G401 (cell line): ENCODE measurements around the gene PDE6B. TPM values are rescaled to one million over a fixed set of nuclear protein-coding genes. Genes with fewer than 3 reads are reported as not detected.
"Not testable (repeated sequence)": the region's sequence is repeated elsewhere in the genome, so short reads cannot be mapped to it uniquely, and the experiment has no call there.

Experiments
- DNase-seq: peaks from one replicate; pipeline ENCODE4 v3.0.0-alpha.2; 2015; ENCODE audit warnings: low spot score
- in situ Hi-C: cut with HindIII; loops from 2 replicates; pipeline ENCODE4 v1.10.0; 2016; ENCODE audit warnings: low sequenced_read_pairs, mixed read lengths
- total RNA-seq: library from RNA; depleted of rRNA; stranded (reverse); fragments of >200 nt; shearing (Covaris generic); gene quantifications from 2 replicates; pipeline ENCODE4 v1.2.3, GENCODE V29; 2014

PDE6B gene
- total RNA-seq, 1 experiment from 2014 or later, result 1.0 TPM

- in situ Hi-C loops, result no loop called here
- DNase-seq, result no peak
Measured at GRCh38 chr4:688854-689681, 63.7 kb downstream of the PDE6B start, which contains the start of gene SLC49A3. SLC49A3 (minus strand) TSS chr4:689151; CDS start chr4:689127, 24 bp downstream.

DNA sequence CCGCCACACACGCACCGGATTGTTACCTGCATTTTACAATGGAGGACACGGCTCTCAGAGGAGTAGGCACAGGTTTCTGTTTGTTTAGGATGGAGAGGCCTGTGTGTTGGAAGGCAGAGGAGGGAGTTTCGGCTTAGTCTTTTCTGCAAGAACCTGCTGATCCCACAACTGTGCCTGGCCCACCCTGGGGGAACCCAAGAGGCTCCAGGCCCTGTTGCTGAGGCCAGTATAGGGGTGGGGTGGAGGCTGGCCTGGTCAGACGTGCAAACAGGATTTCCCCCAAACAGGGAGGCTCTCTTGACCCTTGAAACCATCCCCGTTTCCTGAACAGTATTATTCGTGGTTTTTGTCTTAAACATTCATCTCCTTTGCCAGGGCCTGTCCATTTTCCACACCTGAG is 64.3 kb downstream of the PDE6B start:
- in situ Hi-C loops, result no loop called here
- DNase-seq, result no peak

DNA sequence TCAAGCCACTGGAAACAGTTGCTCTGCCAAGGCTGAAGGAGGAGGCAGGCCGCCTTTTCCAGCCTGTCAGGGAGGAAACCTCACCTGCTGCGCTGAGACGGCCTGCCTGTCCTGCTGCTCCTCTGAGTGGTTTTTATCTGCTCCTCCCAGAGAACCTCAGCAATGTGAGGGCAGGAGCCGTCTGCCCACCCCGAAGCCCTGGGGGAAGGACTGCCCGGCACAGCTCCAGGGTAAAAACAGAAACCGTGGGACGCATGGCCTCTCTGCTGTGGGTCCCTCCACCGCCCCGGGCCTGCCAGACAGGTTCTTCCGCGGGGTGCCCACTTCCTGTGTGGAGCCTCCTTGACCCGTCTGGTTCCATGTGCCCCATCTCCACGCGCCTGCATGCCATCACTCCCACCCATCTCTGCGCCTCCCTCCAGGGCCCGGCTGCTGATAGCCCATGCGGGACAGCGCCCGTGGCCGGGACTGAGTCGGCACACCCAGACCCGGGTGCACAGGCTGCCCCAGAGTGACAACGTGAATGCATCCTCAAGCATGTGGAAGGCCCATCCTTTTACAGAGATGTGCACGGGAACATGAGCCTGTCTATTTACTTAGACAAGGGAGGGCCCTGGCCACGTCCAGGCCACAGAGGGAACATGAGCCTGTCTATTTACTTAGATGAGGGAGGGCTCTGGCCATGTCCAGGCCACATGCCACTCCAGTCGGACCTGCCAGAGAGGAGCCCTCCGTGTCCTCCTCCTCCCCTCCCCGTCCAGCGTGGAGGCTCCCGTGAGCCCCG is 67.6 kb downstream of the PDE6B start:
- in situ Hi-C loops, result no loop called here
- DNase-seq, result no peak

GRCh38 chr4:694341-694940 is 69.1 kb downstream of the PDE6B start:
- DNase-seq, in situ Hi-C loops: not testable (repeated sequence)

DNA sequence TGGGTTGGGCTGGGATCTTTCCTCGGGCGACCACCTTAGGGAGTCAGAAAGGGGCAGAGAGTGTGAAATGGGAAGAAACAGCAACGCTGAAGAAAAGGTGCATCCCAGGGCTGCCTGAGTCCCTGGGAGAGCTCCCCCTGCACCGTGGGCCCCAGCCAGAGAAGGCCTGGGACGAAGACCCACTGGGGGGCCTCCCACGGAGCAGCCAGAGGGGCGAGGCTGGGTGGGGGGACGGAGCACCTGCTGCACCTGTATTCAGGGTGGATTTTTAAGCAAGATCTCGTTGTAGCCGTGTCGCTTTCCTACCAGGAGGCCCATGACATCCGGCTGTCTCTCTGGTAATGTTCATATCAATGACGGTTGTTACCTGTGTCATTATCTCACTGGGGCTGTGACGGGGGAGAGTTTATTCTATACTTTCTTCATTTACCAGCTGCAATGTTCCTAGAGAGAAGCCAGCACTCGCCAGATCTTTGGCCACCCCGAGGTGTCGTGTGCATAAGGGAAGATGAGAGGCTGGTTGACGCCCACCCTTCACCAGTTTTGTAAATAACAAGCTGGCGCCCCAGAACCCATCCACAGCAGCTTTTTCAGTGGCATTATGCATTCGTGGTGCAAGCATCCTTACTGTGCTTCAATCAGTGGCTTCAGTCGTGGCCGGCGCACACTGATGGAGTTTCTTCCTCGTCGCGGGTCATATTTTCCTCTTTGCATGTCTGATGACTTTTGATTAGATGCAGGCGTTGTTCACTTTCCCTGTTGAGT is 74.6 kb downstream of the PDE6B start:
- DNase-seq, result no peak
- in situ Hi-C loops, result no loop called here

- DNase-seq, result no peak
- in situ Hi-C loops, result no loop called here
Measured at GRCh38 chr4:700587-701264, 75.4 kb downstream of the PDE6B start.

DNA sequence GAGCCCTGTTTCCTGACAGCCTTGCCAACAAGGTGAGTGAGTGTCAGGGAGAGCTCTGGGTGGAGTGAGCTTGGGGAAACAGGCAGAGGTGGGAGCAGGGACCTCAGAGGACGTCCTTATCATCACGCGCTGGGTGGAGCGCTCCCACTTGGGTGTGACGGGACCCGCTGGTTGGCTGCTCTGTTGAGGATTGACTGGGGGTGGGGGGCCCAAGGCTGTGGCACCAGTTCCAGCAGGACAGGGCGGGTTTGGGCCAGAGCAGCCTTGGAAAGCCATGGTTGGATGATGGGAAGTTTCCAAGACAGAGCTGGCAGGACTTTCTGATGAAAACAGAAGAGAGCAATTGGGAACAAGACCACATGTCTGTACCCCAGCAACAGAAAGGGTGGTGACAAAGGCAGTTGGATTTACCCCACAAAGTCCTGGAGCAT is 77.3 kb downstream of the PDE6B start:
- DNase-seq, result no peak
- in situ Hi-C loops, result no loop called here

- in situ Hi-C loops, result no loop called here
- DNase-seq, result no peak
Measured at GRCh38 chr4:703336-704197, 78.2 kb downstream of the PDE6B start.

DNA sequence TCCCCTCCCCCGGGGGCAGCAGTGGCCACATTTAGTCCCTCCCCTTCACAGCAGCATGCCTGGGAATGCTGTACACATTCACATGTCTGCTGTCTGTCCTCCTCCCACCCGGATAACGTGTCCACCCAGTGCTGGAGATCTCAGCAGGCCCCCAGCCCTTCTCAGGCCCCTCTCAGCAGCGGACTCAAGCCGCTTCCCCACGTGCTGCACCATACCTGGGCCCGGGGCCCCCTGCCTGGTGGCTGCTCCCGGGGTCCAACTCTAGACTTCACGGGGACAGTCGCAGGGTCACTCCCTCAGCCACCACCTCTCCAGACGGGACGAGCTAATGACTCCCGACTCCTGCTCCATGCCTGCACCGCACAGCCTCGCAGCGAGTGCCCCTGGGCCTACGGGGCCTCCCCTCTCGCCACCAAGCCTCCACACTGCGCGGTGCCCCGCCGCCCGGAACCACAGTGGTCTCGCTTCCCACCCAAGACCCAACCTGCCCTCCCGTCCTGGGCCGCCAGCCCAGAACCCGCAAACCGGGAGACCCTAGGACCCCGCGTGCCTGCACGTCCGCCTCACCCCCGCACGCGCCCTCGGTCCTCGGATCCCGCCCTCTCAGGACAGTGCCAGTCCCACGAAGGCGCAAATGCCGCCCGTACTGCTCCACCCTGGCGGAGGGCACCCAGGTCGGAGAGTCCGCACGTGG is 79.0 kb downstream of the PDE6B start:
- no peak for DNase-seq
- in situ Hi-C loops, result no loop called here

DNA sequence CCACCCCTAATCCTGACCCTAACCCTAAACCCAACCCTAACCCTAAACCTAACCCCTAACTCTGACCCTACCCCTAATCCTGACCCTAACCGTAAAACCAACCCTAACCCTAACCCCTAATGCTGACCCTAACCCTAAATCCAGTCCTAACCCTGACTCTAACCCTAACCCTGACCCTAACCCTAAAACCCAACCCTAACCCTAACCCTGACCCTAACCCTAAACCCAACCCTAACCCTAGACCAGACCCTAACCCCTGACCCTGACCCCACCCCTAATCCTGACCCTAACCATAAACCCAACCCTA is 79.6 kb downstream of the PDE6B start:
- no peak for DNase-seq
- in situ Hi-C loops, result no loop called here

DNA sequence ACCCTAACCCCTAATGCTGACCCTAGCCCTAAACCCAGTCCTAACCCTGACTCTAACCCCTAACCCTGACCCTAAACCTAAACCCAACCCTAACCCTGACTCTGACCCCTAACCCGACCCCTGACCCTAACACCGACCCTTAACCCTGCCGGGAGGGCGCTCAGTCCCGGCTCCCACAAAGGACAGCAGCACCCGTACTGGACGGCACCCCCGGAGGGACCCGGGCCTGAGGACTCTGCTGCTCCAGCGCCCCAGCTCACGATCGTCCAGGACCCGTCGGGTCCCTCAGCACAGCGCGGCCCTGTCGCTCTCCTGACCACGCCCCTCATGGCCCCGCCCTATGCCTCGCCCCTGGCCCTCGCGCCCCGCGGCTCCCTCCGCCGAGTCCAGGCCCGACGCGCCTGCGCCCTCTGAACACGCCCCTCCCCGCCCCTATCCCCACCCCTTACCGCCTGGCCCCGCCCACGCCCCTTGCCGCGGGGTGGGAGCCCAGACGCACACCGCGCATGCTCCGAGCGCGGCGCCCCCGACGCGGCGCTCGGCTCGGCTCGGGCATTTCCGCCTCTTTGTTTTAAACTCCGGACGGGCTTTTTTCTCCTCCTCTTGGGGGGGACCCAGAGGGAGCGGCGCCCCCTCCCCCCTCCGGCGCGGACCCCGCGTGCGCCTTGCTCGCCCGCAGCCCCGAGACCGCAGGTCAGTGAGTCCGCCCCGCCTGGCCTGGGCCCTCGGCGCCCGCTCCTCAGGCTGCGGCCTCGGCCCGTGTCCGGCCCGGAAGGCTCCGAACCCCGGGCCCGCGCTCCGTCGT is 80.1 kb downstream of the PDE6B start, which contains the start of gene PCGF3:
Gene PCGF3 (plus strand): TSS at position 555 of the 805 bp plus-strand sequence. CDS start 27,849 bp downstream, outside the sequence.
- in situ Hi-C loops, result no loop called here
- DNase-seq, result peak; percentile 94

DNA sequence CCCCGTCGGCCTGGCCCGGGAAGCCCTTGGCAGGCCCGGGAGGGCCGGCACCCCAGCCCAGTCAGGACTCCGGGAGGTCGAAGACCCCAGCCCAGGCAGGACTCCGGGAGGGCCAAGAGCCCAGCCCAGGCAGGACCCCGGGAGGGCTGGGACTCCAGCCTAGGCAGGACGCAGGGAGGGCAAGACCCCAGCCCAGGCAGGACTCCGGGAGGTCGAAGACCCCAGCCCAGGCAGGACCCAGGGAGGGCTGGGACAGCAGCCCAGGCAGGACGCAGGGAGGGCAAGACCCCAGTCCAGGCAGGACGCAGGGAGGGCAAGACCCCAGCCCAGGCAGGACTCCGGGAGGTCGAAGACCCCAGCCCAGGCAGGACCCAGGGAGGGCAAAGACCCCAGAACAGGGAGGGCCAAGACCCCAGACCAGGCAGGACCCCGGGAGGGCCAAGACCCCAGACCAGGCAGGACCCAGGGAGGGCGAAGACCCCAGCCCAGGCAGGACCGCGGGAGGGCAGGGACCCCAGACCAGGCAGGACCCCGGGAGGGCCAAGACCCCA is 80.8 kb downstream of the PDE6B start:
- DNase-seq, in situ Hi-C loops: not testable (repeated sequence)

DNA sequence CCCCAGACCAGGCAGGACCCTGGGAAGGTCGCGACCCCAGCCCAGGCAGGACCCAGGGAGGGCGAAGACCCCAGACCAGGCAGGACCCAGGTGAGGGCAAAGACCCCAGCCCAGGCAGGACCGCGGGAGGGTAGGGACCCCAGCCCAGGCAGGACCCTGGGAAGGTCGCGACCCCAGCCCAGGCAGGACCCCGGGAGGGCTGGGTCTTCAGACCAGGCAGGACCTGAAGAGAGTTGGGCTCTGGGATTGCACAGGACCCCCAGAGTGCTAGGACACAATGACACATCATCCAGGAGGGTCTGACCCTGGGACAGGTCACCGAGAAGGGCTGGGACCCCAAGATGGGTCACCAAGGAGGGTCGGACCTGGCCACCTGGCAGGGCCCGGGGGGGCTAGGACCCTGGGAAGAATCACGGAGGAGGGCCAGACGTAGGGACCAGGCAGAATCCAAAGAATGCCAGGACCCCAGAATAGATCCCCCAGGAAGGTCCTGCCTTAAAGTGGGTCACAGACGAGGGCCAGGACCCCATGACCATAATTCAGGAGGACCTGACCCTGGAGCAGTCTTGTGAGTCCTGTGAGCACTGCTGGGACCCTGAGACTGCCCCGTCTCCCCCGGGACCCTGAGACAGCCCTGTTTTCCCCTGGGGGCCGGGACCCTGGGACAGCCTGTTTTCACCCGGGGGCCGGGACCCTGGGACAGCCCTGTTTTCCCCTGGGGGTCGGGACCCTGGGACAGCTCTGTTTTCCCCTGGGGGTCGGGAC is 81.6 kb downstream of the PDE6B start:
- DNase-seq, result no peak
- in situ Hi-C loops, result no loop called here

DNA sequence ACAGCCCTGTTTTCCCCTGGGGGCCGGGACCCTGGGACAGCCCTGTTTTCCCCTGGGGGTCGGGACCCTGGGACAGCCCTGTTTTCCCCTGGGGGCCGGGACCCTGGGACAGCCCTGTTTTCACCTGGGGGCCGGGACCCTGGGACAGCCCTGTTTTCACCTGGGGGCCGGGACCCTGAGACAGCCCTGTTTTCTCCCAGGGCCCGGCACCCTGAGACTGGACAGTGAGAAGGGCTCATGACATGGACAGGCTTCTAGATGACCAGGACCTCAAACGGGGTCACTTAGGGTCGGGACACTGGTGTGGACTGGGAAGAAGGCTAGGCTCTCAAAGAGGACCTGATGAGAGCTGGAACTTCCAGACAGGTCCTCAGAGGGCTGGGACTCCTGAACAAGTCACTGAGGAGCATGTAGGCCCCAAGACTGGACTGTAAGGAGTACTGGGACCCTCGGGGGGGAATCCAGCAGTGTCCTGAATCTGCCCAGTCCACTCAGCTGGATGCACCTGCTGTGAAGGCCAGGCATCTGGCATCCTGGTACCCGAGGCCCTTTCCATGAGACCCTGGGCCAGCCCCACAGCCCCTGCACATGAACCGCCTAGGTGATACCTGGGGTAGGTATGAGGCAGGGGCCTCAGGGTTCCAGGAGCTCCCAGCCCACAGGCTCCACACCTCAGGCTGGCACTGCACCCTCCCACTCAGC is 82.7 kb downstream of the PDE6B start:
- DNase-seq, result no peak
- in situ Hi-C loops, result no loop called here

DNA sequence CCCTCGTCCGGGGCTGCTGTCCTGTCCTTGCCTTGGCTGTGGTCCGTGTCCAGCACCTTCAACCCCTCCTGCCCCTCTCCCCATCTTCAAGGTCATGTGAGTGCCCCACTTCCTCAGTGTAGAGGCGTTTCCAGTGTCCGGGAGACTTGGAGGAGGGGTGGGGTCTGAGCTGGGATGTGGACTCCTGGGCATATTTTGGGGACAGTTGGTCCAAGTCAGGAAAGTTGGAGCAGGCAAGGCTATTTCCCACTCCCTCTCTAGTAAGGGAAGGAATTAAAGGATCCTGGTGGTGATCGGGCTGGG is 83.2 kb downstream of the PDE6B start:
- in situ Hi-C loops, result no loop called here
- DNase-seq, result no peak
